Breast epithelium (tissue), 3 donors: ENCODE results near the gene ICAM2. TPM values are rescaled to one million over a fixed set of nuclear protein-coding genes. Genes with fewer than 3 reads are reported as not detected.

Experiments used
- total RNA-seq, 3 donors: library from RNA; depleted of rRNA; stranded (reverse); fragments of >200 nt; gene quantifications; one replicate each; pipeline ENCODE4 v1.1.0, GENCODE V29; 2016

The ICAM2 gene
- total RNA-seq, 3 donors from 2014 or later = 26.1 to 106 (median 32.2) TPM

Other genes with a start within 250 kb of the ICAM2 start
- 10 to 100 TPM; 54.1 to 89.5 (median 81.7) TPM for gene CCDC47, start 247.0 kb downstream of the ICAM2 start, total RNA-seq
- 100 to 1,000 TPM; 131 to 139 (median 139) TPM for gene DDX42, start 246.5 kb downstream of the ICAM2 start, total RNA-seq
- gene PSMC5, start 193.2 kb downstream of the ICAM2 start, total RNA-seq = 100 to 1,000 TPM in 2 of 3 donors, 10 to 100 TPM in 1; 98.3 to 110 (median 104) TPM
- gene FTSJ3, start 193.0 kb downstream of the ICAM2 start, total RNA-seq = 10 to 100 TPM; 55.4 to 78.7 (median 59.1) TPM
- gene SMARCD2, start 177.9 kb downstream of the ICAM2 start, total RNA-seq = 100 to 1,000 TPM; 142 to 210 (median 192) TPM
- not detected for gene CSH2, start 147.0 kb downstream of the ICAM2 start, total RNA-seq
- not detected for gene GH2, start 138.7 kb downstream of the ICAM2 start, total RNA-seq
- gene CSH1, start 124.1 kb downstream of the ICAM2 start, total RNA-seq = not detected
- gene CSHL1, start 109.4 kb downstream of the ICAM2 start, total RNA-seq = not detected
- not detected for gene GH1, start 101.8 kb downstream of the ICAM2 start, total RNA-seq
- gene CD79B, start 88.3 kb downstream of the ICAM2 start, total RNA-seq = 1 to 10 TPM; 2.2 to 7.9 (median 3.4) TPM
- 10 to 100 TPM in 2 of 3 donors, 1 to 10 TPM in 1; 1.0 to 16.7 (median 10.2) TPM for gene SCN4A, start 47.7 kb downstream of the ICAM2 start, total RNA-seq
- 1 to 10 TPM in 1 of 3 donors, under 1 TPM in 2; 0.15 to 1.3 (median 0.16) TPM for gene PRR29, start 22.3 kb downstream of the ICAM2 start, total RNA-seq
- gene ERN1, start 109.5 kb upstream of the ICAM2 start, total RNA-seq = 10 to 100 TPM; 13.1 to 40.8 (median 34.7) TPM
- 10 to 100 TPM; 47.5 to 70.7 (median 69.6) TPM for gene TEX2, start 242.6 kb upstream of the ICAM2 start, total RNA-seq